Endothelial cell (in vitro differentiated cells): Measurements from ENCODE around the gene NUDCD2. TPM values are rescaled to one million over a fixed set of nuclear protein-coding genes. Genes with fewer than 3 reads are reported as not detected.

Experiments
- DNase-seq: peaks from one replicate; pipeline ENCODE4 v3.0.0; 2021; ENCODE audit warnings: low spot score
- H3K27ac Mint-ChIP-seq: one replicate; pipeline ENCODE4 v1.8.0; 2021; ENCODE audit warnings: mixed read lengths, inconsistent platforms; ENCODE audit not compliant: unreplicated experiment
- H3K27me3 Mint-ChIP-seq: one replicate; pipeline ENCODE4 v1.8.0; 2021; ENCODE audit warnings: mild to moderate bottlenecking, moderate library complexity, mixed read lengths, inconsistent platforms; ENCODE audit not compliant: unreplicated experiment
- H3K36me3 Mint-ChIP-seq: one replicate; pipeline ENCODE4 v1.8.0; 2021; ENCODE audit warnings: mild to moderate bottlenecking, low read depth, mixed read lengths, inconsistent platforms; ENCODE audit not compliant: unreplicated experiment
- H3K4me1 Mint-ChIP-seq: one replicate; pipeline ENCODE4 v1.8.0; 2021; ENCODE audit warnings: mild to moderate bottlenecking, mixed read lengths, inconsistent platforms; ENCODE audit not compliant: unreplicated experiment
- H3K4me3 Mint-ChIP-seq: one replicate; pipeline ENCODE4 v1.8.0; 2021; ENCODE audit warnings: mild to moderate bottlenecking, mixed read lengths, inconsistent platforms; ENCODE audit not compliant: unreplicated experiment
- H3K9me3 Mint-ChIP-seq: one replicate; pipeline ENCODE4 v1.8.0; 2021; ENCODE audit warnings: mixed read lengths, inconsistent platforms; ENCODE audit not compliant: unreplicated experiment
- CTCF ChIP-seq: fragments of 200-600 bp; sonication (generic); IDR thresholded peaks from one replicate; pipeline ENCODE4 v1.5.0; 2021; ENCODE audit warnings: antibody characterized with exemption; ENCODE audit not compliant: unreplicated experiment
- total RNA-seq: library from RNA; stranded (reverse); fragmentation: NEBNext Ultra II Directional; extraction: Animal tissue kit (Norgen Biotek cat#: 25700); gene quantifications from one replicate; pipeline ENCODE4 v1.2.1, GENCODE V29; 2021; ENCODE audit not compliant: unreplicated experiment

Gene NUDCD2
- total RNA-seq, 1 donor from 2014 or later = 19.2 TPM

GRCh38 chr5:163489745-163490075 lies 29.8 kb upstream of the NUDCD2 start:
- Mint-ChIP-seq H3K36me3 (peaks cover 5% of the 10 kb centered on the region), H3K4me1 (no peaks in the 10 kb centered on the region), H3K4me3 (no peak overlapping the region), H3K27ac (no peak overlapping the region), H3K27me3 (no peaks in the 10 kb centered on the region), H3K9me3 (no peaks in the 10 kb centered on the region)
- no peak for TF ChIP-seq CTCF
- no peak for DNase-seq

GRCh38 chr5:163489055-163489744 lies 29.3 kb upstream of the NUDCD2 start:
- Mint-ChIP-seq H3K4me1 (no peaks in the 10 kb centered on the region), H3K27me3 (no peaks in the 10 kb centered on the region), H3K27ac (no peak overlapping the region), H3K4me3 (no peak overlapping the region), H3K9me3 (no peaks in the 10 kb centered on the region), H3K36me3 (peaks cover 5% of the 10 kb centered on the region)
- DNase-seq = peak; percentile 24
- no peak for TF ChIP-seq CTCF

GRCh38 chr5:163478982-163479271 lies 19.0 kb upstream of the NUDCD2 start:
- no peaks in the 10 kb centered on the region for H3K36me3 Mint-ChIP-seq
- no peak for DNase-seq
- H3K4me3 Mint-ChIP-seq = no peak overlapping the region
- H3K4me1 Mint-ChIP-seq = no peaks in the 10 kb centered on the region
- H3K9me3 Mint-ChIP-seq = no peaks in the 10 kb centered on the region
- no peaks in the 10 kb centered on the region for H3K27me3 Mint-ChIP-seq
- TF ChIP-seq CTCF = no peak
- no peak overlapping the region for H3K27ac Mint-ChIP-seq

- no peak for DNase-seq
- no peak overlapping the region for H3K27ac Mint-ChIP-seq
- no peaks in the 10 kb centered on the region for H3K27me3 Mint-ChIP-seq
- no peak overlapping the region for H3K4me3 Mint-ChIP-seq
- no peaks in the 10 kb centered on the region for H3K4me1 Mint-ChIP-seq
- H3K36me3 Mint-ChIP-seq = no peaks in the 10 kb centered on the region
- TF ChIP-seq CTCF = no peak
- H3K9me3 Mint-ChIP-seq = no peaks in the 10 kb centered on the region
Observed at GRCh38 chr5:163478126-163478981, 18.5 kb upstream of the NUDCD2 start.

- Mint-ChIP-seq H3K36me3 (no peaks in the 10 kb centered on the region), H3K9me3 (no peaks in the 10 kb centered on the region), H3K27me3 (no peaks in the 10 kb centered on the region), H3K4me1 (no peaks in the 10 kb centered on the region), H3K4me3 (no peak overlapping the region), H3K27ac (no peak overlapping the region)
- TF ChIP-seq CTCF = no peak
- no peak for DNase-seq
Observed at GRCh38 chr5:163475411-163475810, 15.5 kb upstream of the NUDCD2 start.
